HepG2 (cell line): ENCODE data around the gene PSMD1. TPM values are rescaled to one million over a fixed set of nuclear protein-coding genes. Genes with fewer than 3 reads are reported as not detected.

Experiments
- ATAD3A ChIP-seq: sonication (generic); formaldehyde crosslinking; IDR thresholded peaks from 2 replicates; pipeline ENCODE4 v1.4.0; 2020; ENCODE audit warnings: missing genetic modification reagents
- EZH2 ChIP-seq: conservative IDR thresholded peaks from 2 replicates; pipeline ENCODE4 v1.6.1; 2012; ENCODE audit warnings: mild to moderate bottlenecking, low read depth, low read length, moderate library complexity
- FLYWCH1 ChIP-seq: sonication (generic); formaldehyde crosslinking; IDR thresholded peaks from 2 replicates; pipeline ENCODE4 v1.8.1; 2023; ENCODE audit warnings: mild to moderate bottlenecking, missing genetic modification reagents
- FOXP1 ChIP-seq, 2 experiments: fragments of 450-650 bp in 1 of 2; IDR thresholded peaks; 2 replicates each; pipeline ENCODE4 v1.6.1; 2017 to 2018; ENCODE audit warnings: antibody characterized with exemption in 1 of 2
- GTF2F1 ChIP-seq: fragments of 150-350 bp; IDR thresholded peaks from 2 replicates; pipeline ENCODE4 v1.6.1; 2014; ENCODE audit warnings: low read length
- HDAC6 ChIP-seq: fragments of 200-600 bp; sonication (generic); IDR thresholded peaks from 2 replicates; pipeline ENCODE4 v1.7.0; 2017; ENCODE audit warnings: mild to moderate bottlenecking, antibody characterized with exemption, low read length, low read depth
- HHEX ChIP-seq: IDR thresholded peaks from 2 replicates; pipeline ENCODE4 v1.6.1; 2016; ENCODE audit warnings: control low read depth
- HMGA1 ChIP-seq: sonication (generic); formaldehyde crosslinking; conservative IDR thresholded peaks from 2 replicates; pipeline ENCODE4 v1.4.0; 2020; ENCODE audit warnings: missing genetic modification reagents
- JUNB ChIP-seq: sonication (generic); formaldehyde crosslinking; IDR thresholded peaks from 2 replicates; pipeline ENCODE4 v1.8.0; 2022; ENCODE audit warnings: missing genetic modification reagents, mild to moderate bottlenecking, borderline replicate concordance
- KLF16 ChIP-seq, 2 experiments: sonication (generic) in 1 of 2; formaldehyde crosslinking in 1 of 2; IDR thresholded peaks; 2 replicates each; pipeline versions ENCODE4 v1.6.1 to v1.8.0; 2016 to 2023; ENCODE audit warnings: missing genetic modification reagents in 2 of 2, missing compliant biosample characterization in 1 of 2
- NFE2 ChIP-seq: sonication (generic); formaldehyde crosslinking; IDR thresholded peaks from 2 replicates; pipeline ENCODE4 v1.4.0; 2020; ENCODE audit warnings: missing genetic modification reagents
- TCF7 ChIP-seq: sonication (generic); IDR thresholded peaks from 2 replicates; pipeline ENCODE4 v1.6.1; 2016; ENCODE audit warnings: antibody characterized with exemption, low read depth
- THAP11 ChIP-seq: IDR thresholded peaks from 2 replicates; pipeline ENCODE4 v1.6.1; 2016; ENCODE audit warnings: missing biosample characterization, missing genetic modification reagents
- THYN1 ChIP-seq: sonication (generic); formaldehyde crosslinking; IDR thresholded peaks from 2 replicates; pipeline ENCODE4 v1.8.1; 2023; ENCODE audit warnings: low read depth, mild to moderate bottlenecking, moderate library complexity, missing genetic modification reagents, borderline replicate concordance
- YEATS4 ChIP-seq: sonication (generic); formaldehyde crosslinking; IDR thresholded peaks from 2 replicates; pipeline ENCODE4 v1.4.0; 2020; ENCODE audit warnings: missing genetic modification reagents, borderline replicate concordance
- ZBTB1 ChIP-seq: sonication (generic); formaldehyde crosslinking; IDR thresholded peaks from 2 replicates; pipeline ENCODE4 v1.4.0; 2020; ENCODE audit warnings: missing genetic modification reagents, borderline replicate concordance
- ZBTB34 ChIP-seq: sonication (generic); formaldehyde crosslinking; IDR thresholded peaks from 2 replicates; pipeline ENCODE4 v1.8.0; 2022; ENCODE audit warnings: mild to moderate bottlenecking, missing genetic modification reagents
- ZNF256 ChIP-seq: sonication (generic); formaldehyde crosslinking; conservative IDR thresholded peaks from 2 replicates; pipeline ENCODE4 v1.4.0; 2020; ENCODE audit warnings: missing genetic modification reagents
- ZNF460 ChIP-seq: sonication (generic); formaldehyde crosslinking; IDR thresholded peaks from 2 replicates; pipeline ENCODE4 v1.5.1; 2020; ENCODE audit warnings: missing genetic modification reagents, mild to moderate bottlenecking, borderline replicate concordance
- ZNF484 ChIP-seq: sonication (generic); formaldehyde crosslinking; IDR thresholded peaks from 2 replicates; pipeline ENCODE4 v1.5.1; 2020; ENCODE audit warnings: mild to moderate bottlenecking, low read depth, missing genetic modification reagents, borderline replicate concordance
- ZNF557 ChIP-seq: sonication (generic); formaldehyde crosslinking; IDR thresholded peaks from 2 replicates; pipeline ENCODE4 v1.4.0; 2020; ENCODE audit warnings: missing genetic modification reagents
- ZNF570 ChIP-seq: sonication (generic); formaldehyde crosslinking; IDR thresholded peaks from 2 replicates; pipeline ENCODE4 v1.4.0; 2020; ENCODE audit warnings: mild to moderate bottlenecking, missing genetic modification reagents, borderline replicate concordance
- ZNF816 ChIP-seq: sonication (generic); formaldehyde crosslinking; IDR thresholded peaks from 2 replicates; pipeline ENCODE4 v1.8.0; 2022; ENCODE audit warnings: missing genetic modification reagents, mild to moderate bottlenecking, borderline replicate concordance
- polyA plus RNA-seq, 8 experiments: library from polyadenylated mRNA; depleted of rRNA in 3 of 8; stranded (reverse) in 7 of 8; unstranded in 1 of 8; fragments of >200 nt; fragmentation: Illumina TruSeq in 4 of 8; extraction: Trizol in 4 of 8; gene quantifications; 2 replicates each; pipeline versions ENCODE4 v1.2.1 to v1.2.3, GENCODE V29; 2011 to 2016; ENCODE audit warnings: low read depth in 4 of 8, missing spikeins in 1 of 8, mixed read lengths in 1 of 8; ENCODE audit not compliant: insufficient read depth in 1 of 8
- total RNA-seq, 5 experiments: library from RNA; depleted of rRNA; stranded (reverse); fragments of >200 nt; fragmentation: Illumina TruSeq; extraction: Trizol; gene quantifications; 2 replicates each; pipeline ENCODE4 v1.2.3, GENCODE V29; 2016; ENCODE audit warnings: low read depth in 1 of 5
- TF ChIP-seq, protein P1 (sequence below): sonication (generic); formaldehyde crosslinking; IDR thresholded peaks from 2 replicates; pipeline ENCODE4 v1.5.0; 2020; ENCODE audit warnings: missing genetic modification reagents
- TF ChIP-seq, protein P2 (sequence below): sonication (generic); formaldehyde crosslinking; IDR thresholded peaks from 2 replicates; pipeline ENCODE4 v1.5.0; 2020; ENCODE audit warnings: missing genetic modification reagents, mild to moderate bottlenecking, borderline replicate concordance
- TF ChIP-seq, protein P3 (sequence below): sonication (generic); formaldehyde crosslinking; IDR thresholded peaks from 2 replicates; pipeline ENCODE4 v1.5.0; 2020; ENCODE audit warnings: mild to moderate bottlenecking, missing genetic modification reagents

Gene PSMD1
- total and polyA plus RNA-seq, 2 of the 13 experiments (the other 11 are each of a cell fraction or from before 2014, with no cell fraction given) = 136 to 191 TPM

DNA sequence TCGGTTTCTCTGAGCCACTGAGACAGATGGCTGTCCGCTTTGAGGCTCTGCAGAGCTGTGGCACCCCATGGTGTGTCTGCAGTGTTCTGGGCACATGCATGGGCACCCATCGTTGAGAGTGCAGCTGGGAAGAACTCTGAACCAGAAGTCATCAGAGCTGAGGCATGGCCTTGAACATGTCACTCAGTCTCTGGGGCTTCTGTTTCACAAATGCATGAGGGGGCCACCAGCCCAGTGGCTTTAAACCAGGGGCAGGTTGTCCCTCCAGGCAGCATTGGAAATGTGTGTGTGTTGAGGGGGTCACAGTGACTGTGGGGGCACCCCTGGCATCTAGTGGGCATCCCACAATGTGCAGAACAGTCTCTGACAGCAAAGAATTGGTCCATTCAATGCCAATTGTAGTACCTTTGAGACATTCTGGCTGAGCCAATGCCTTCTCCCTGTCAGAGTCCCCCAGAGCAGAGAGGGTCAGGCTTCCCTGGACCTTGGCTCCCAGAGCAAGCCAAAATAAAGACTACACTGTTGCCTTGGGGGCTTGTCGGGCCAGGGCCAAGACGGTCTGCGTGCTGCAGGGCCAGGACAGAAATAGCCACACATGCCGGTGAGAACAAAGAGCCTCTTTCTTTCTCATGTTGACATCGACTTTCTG lies 9.3 kb upstream of the PSMD1 start (continued):
- TF ChIP-seq, protein P1, sequence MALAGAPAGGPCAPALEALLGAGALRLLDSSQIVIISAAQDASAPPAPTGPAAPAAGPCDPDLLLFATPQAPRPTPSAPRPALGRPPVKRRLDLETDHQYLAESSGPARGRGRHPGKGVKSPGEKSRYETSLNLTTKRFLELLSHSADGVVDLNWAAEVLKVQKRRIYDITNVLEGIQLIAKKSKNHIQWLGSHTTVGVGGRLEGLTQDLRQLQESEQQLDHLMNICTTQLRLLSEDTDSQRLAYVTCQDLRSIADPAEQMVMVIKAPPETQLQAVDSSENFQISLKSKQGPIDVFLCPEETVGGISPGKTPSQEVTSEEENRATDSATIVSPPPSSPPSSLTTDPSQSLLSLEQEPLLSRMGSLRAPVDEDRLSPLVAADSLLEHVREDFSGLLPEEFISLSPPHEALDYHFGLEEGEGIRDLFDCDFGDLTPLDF = no peak
- TF ChIP-seq ZNF460 (CRISPR knock-in tag) (no peak), ZNF557 (CRISPR knock-in tag) (no peak), YEATS4 (CRISPR knock-in tag) (no peak; the same call in 1 of the 2 replicates), FOXP1 (IDR thresholded peaks at IDR 0.05) (no peak), FOXP1 (CRISPR knock-in tag; IDR thresholded peaks at IDR 0.05) (peak; percentile 24; the same call in 1 of the 2 replicates), HHEX (CRISPR knock-in tag) (no peak), HDAC6 (no peak), TCF7 (peak; percentile 72), THAP11 (CRISPR knock-in tag) (peak; percentile 49; the same call in 1 of the 2 replicates), GTF2F1 (no peak), ATAD3A (no peak), THYN1 (no peak), ZBTB34 (CRISPR knock-in tag) (peak; percentile 21; the same call in 1 of the 2 replicates), HMGA1 (no peak), EZH2 (no peak), NFE2 (CRISPR knock-in tag) (no peak), ZBTB1 (CRISPR knock-in tag) (no peak), JUNB (CRISPR knock-in tag) (no peak), FLYWCH1 (no peak), ZNF570 (no peak), ZNF256 (no peak), KLF16 (CRISPR knock-in tag; IDR thresholded peaks at IDR 0.05) (no peak; a peak in 1 of 4 replicates), ZNF484 (CRISPR knock-in tag) (no peak), ZNF816 (no peak)
- TF ChIP-seq, protein P2, sequence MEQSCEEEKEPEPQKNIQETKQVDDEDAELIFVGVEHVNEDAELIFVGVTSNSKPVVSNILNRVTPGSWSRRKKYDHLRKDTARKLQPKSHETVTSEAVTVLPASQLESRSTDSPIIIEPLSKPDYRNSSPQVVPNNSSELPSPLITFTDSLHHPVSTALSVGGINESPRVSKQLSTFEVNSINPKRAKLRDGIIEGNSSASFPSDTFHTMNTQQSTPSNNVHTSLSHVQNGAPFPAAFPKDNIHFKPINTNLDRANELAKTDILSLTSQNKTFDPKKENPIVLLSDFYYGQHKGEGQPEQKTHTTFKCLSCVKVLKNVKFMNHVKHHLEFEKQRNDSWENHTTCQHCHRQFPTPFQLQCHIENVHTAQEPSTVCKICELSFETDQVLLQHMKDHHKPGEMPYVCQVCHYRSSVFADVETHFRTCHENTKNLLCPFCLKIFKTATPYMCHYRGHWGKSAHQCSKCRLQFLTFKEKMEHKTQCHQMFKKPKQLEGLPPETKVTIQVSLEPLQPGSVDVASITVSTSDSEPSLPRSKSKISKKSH = no peak
- TF ChIP-seq, protein P3, sequence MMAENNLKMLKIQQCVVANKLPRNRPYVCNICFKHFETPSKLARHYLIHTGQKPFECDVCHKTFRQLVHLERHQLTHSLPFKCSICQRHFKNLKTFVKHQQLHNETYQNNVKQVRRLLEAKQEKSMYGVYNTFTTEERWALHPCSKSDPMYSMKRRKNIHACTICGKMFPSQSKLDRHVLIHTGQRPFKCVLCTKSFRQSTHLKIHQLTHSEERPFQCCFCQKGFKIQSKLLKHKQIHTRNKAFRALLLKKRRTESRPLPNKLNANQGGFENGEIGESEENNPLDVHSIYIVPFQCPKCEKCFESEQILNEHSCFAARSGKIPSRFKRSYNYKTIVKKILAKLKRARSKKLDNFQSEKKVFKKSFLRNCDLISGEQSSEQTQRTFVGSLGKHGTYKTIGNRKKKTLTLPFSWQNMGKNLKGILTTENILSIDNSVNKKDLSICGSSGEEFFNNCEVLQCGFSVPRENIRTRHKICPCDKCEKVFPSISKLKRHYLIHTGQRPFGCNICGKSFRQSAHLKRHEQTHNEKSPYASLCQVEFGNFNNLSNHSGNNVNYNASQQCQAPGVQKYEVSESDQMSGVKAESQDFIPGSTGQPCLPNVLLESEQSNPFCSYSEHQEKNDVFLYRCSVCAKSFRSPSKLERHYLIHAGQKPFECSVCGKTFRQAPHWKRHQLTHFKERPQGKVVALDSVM = no peak
